Measurements from ENCODE around the gene B3GALT6. TPM values are rescaled to one million over a fixed set of nuclear protein-coding genes. Genes with fewer than 3 reads are reported as not detected.
"Not testable (repeated sequence)": the region's sequence is repeated elsewhere in the genome, so short reads cannot be mapped to it uniquely, and the experiment has no call there.

B3GALT6 gene
- 32.4 and 33.4 TPM in 2 replicates for total RNA-seq (2014; rRNA removed; shearing (Covaris generic))

- DNase-seq = no peak
- H3K4me3 ChIP-seq = peak within 1 kb of the TSS; percentile 94
- H3K27me3 ChIP-seq = peaks cover 1% of the 10 kb centered on the region; the same call in 1 of the 2 replicates
- peaks cover 13% of the 10 kb centered on the region for H3K4me1 ChIP-seq
- H3K36me3 ChIP-seq = peaks cover 16% of the 10 kb centered on the region
- H3K9me3 ChIP-seq (replicated peaks) = no peaks in the 10 kb centered on the region
- H3K27ac ChIP-seq = peak within 1 kb of the TSS; percentile 69
Measured at GRCh38 chr1:1232208-1232795, at the start of gene B3GALT6. Gene B3GALT6 (plus strand): TSS chr1:1232237. CDS start chr1:1232279, 42 bp downstream.

DNA sequence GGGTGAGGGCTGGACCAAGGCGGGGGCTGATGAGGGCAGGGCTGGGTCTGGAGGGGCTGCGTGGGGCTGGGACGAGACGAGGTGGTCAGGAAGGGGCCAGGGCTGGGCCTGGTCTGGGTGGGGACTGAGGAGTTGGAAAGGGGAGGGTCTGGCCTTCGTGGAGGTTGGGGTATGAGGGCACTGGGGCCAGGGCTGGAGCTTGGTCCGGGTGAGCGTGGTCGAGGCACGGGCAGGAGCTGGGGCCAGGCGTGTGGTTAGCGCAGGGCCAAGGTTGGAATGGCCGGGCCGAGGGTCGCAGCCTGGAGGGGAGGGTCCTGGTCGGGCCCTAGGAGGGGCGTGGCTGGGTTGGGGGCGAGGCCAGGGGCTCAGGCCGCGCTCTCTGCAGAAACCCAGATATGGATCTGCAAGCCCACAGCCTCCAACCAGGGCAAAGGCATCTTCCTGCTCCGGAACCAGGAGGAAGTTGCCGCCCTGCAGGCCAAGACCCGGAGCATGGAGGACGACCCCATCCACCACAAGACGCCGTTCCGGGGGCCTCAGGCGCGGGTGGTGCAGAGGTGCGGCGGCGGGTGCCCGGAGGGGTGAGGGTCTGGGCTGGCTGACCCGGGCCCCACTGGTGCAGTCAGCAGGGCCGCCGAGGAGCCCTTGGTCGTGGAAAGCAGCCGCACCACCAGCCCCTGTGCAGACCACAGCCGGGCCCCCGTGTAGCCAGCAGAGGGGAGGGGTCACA, 49.4 kb upstream of the B3GALT6 start:
- H3K36me3 ChIP-seq = no peaks in the 10 kb centered on the region
- no peak for DNase-seq
- no peaks in the 10 kb centered on the region for H3K9me3 ChIP-seq (replicated peaks)
- H3K4me1 ChIP-seq = peaks cover 39% of the 10 kb centered on the region
- H3K4me3 ChIP-seq = no peak overlapping the region
- H3K27ac ChIP-seq = no peak overlapping the region
- H3K27me3 ChIP-seq = peaks cover 27% of the 10 kb centered on the region

GRCh38 chr1:1183221-1183747, 48.8 kb upstream of the B3GALT6 start:
- H3K4me1 ChIP-seq = peaks cover 39% of the 10 kb centered on the region
- DNase-seq = no peak

DNA sequence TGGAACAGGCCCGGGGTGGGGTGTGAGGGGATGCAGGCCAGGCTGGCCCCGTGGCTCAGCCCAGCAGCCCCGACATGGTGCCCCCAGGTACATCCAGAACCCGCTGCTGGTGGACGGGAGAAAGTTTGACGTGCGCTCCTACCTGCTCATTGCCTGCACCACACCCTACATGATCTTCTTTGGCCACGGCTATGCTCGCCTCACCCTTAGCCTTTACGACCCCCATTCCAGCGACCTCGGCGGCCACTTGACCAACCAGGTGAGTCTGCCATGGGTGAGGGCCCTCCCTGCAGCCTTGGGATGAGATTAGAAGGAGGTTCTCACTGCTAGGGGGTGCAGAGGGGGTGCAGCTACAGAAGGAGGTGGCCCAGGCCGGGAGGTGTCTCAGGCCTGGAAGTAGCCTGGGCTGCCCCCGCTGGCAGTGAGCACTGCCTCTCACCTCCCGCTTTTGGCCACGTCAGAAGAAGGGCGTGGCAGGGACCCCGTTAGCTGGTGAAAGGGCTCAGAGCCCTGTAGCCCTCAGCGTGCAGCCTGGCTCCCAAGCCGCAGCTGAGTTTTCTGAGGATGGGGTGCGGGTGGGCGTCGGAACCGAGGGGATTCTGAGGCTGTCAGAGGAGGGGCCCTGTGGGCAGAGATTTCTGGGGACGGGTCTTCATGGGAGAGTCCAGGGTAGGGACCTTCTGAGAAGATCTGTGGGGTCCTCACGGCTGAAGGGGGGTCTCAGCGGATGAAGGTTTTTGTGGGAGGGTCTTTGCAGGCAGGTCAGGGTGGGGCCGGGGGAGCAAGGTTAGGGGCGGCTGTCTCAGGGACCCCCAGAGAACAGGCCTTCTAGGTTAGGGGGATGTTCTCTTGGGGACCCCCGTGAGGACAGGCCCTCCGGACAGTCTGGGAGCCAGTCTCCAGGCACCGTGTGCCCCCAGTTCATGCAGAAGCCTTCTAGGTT, 47.9 kb upstream of the B3GALT6 start:
- Histone ChIP-seq H3K27ac (no peak overlapping the region), H3K27me3 (peaks cover 13% of the 10 kb centered on the region), H3K9me3 (replicated peaks) (no peaks in the 10 kb centered on the region), H3K36me3 (no peaks in the 10 kb centered on the region), H3K4me3 (no peak overlapping the region), H3K4me1 (peaks cover 35% of the 10 kb centered on the region)
- no peak for DNase-seq

More at GRCh38 chr1:1183221-1183747, 48.8 kb upstream of the B3GALT6 start:
- Histone ChIP-seq H3K9me3 (replicated peaks) (no peaks in the 10 kb centered on the region), H3K27me3 (peaks cover 21% of the 10 kb centered on the region), H3K4me3 (no peak overlapping the region), H3K36me3 (no peaks in the 10 kb centered on the region), H3K27ac (no peak overlapping the region)

- no peaks in the 10 kb centered on the region for H3K9me3 ChIP-seq (replicated peaks)
- no peak overlapping the region for H3K4me3 ChIP-seq
- no peaks in the 10 kb centered on the region for H3K36me3 ChIP-seq
- peak; percentile 55 to 71 for DNase-seq
- 0 out of 2 replicates have a peak, but pooled peaks cover 2% of the 10 kb centered on the region for H3K27me3 ChIP-seq
- H3K4me1 ChIP-seq = peaks cover 25% of the 10 kb centered on the region
- H3K27ac ChIP-seq = no peak overlapping the region
Measured at GRCh38 chr1:1185101-1185765, 46.8 kb upstream of the B3GALT6 start.

DNA sequence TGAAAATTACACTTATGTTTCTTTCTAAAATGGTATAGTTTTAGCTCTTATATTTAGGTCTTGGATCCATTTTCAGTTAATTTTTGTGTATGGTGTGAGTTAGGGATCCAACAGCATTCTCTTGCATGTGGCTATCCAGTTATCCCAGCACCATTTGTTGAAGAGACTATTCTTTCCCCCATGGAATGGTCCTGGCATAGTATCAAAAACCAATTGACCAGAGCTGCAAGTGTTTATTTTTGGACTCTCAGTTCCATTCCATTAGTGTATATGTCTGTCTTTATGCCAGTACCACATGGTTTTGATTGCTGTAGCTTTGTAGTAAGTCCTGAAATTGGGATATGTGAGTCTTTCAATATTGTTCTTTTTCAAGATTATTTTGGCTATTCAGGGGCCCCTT, 44.1 kb upstream of the B3GALT6 start:
- Histone ChIP-seq H3K4me1 (peaks cover 8% of the 10 kb centered on the region; the same call in 1 of the 2 replicates), H3K27ac (no peak overlapping the region), H3K36me3 (no peaks in the 10 kb centered on the region), H3K4me3 (no peak overlapping the region), H3K27me3 (no peaks in the 10 kb centered on the region), H3K9me3 (replicated peaks) (peaks cover 11% of the 10 kb centered on the region)
- DNase-seq = no peak

DNA sequence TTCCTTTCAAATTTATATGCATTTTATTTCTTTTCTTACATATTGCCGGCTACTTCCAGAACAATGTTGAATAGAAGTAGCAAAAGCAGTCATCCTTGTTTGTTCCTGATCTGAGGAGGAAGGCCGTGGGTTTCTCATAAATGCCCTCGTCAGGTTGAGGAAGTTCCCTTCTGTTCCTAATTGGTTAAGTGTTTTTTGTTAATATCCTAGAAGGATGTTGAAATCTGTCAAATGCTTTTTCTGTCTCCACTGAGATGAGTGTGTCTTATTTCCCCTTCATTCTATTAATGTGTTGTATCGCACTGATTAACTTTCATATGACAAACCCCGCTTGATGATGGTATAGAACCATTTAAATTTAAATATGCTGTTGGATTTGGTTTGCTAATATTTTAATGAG, 42.9 kb upstream of the B3GALT6 start:
- peaks cover 8% of the 10 kb centered on the region; the same call in 1 of the 2 replicates for H3K4me1 ChIP-seq
- no peak for DNase-seq
- no peak overlapping the region for H3K4me3 ChIP-seq
- peaks cover 11% of the 10 kb centered on the region for H3K9me3 ChIP-seq (replicated peaks)
- no peaks in the 10 kb centered on the region for H3K27me3 ChIP-seq
- no peaks in the 10 kb centered on the region for H3K36me3 ChIP-seq
- no peak overlapping the region for H3K27ac ChIP-seq

- no peaks in the 10 kb centered on the region for H3K4me1 ChIP-seq
- no peaks in the 10 kb centered on the region for H3K36me3 ChIP-seq
- DNase-seq = no peak
- H3K4me3 ChIP-seq = no peak overlapping the region
- peaks cover 19% of the 10 kb centered on the region for H3K9me3 ChIP-seq (replicated peaks)
- no peak overlapping the region for H3K27ac ChIP-seq
- H3K27me3 ChIP-seq = no peaks in the 10 kb centered on the region
Measured at GRCh38 chr1:1191734-1192133, 40.3 kb upstream of the B3GALT6 start.

DNA sequence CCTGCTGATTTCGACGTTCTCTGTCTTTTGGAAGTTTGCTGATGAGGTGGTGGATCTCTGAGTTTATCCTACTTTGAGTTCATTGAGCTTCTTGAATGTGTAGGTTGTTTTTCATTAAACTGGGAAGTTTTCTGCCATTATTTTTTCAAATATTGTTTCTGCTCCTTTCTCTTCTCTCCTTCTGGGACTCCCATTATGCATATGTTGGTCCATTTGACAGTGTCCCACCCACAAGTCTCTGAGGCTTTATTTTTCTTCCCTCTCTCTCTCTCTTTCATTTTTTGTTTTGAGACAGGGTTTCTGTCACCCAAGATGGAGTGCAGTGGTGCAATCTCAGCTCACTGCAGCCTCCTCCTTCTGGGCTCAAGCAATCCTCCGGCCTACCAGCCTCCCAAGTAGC, 37.3 kb upstream of the B3GALT6 start:
- H3K27me3 ChIP-seq = no peaks in the 10 kb centered on the region
- H3K4me1 ChIP-seq = peaks cover 2% of the 10 kb centered on the region; the same call in 1 of the 2 replicates

GRCh38 chr1:1195726-1196125, 36.3 kb upstream of the B3GALT6 start:
- DNase-seq, H3K4me3 ChIP-seq: not testable (repeated sequence)

More for the DNA sequence above, 37.3 kb upstream of the B3GALT6 start:
- Histone ChIP-seq H3K4me3 (no peak overlapping the region), H3K9me3 (replicated peaks) (peaks cover 19% of the 10 kb centered on the region), H3K36me3 (no peaks in the 10 kb centered on the region), H3K27ac (no peak overlapping the region)
- no peak for DNase-seq

DNA sequence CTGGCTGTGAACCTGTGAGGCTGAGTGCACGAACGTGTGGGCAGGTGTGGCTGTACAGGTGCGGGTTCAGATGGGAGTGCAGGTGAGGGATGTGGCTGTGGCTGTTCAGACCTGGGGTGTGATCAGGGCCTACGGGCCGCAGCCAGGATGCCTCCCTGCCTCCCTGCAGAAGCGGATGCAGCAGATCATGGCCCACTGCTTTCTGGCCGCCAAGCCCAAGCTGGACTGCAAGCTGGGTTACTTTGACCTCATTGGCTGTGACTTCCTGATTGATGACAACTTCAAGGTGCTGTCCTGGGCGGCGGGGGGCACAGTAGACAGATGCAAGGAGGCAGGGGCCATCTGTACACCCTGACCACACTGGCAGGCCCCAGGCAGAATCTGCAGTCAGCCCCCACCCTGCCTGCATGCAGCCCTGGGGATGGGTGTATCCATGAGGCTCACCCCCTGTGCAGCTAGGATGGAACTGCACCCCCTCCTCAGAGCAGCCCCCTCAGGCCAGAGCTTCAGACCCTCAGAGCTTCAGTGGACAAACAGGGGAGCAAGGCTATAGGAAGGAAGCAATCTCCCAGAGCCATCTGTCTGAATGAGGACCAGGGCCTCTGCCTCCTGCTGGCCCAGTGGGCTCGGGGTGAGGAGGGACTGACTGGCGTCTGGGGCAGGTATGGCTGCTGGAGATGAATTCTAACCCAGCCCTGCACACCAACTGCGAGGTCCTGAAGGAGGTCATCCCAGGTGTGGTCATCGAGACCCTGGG, 35.4 kb upstream of the B3GALT6 start:
- H3K36me3 ChIP-seq = no peaks in the 10 kb centered on the region
- H3K4me1 ChIP-seq = peaks cover 10% of the 10 kb centered on the region
- no peak for DNase-seq
- H3K4me3 ChIP-seq = no peak overlapping the region
- peaks cover 6% of the 10 kb centered on the region for H3K27me3 ChIP-seq
- peaks cover 14% of the 10 kb centered on the region for H3K9me3 ChIP-seq (replicated peaks)
- no peak overlapping the region for H3K27ac ChIP-seq

More at GRCh38 chr1:1195726-1196125, 36.3 kb upstream of the B3GALT6 start:
- not testable (repeated sequence) for H3K36me3 ChIP-seq, H3K4me1 ChIP-seq, H3K27me3 ChIP-seq, H3K27ac ChIP-seq
- H3K9me3 ChIP-seq (replicated peaks) = peaks cover 19% of the 10 kb centered on the region

- H3K4me3 ChIP-seq = no peak overlapping the region
- DNase-seq = no peak
- peaks cover 10% of the 10 kb centered on the region for H3K9me3 ChIP-seq (replicated peaks)
- H3K4me1 ChIP-seq = peaks cover 10% of the 10 kb centered on the region
- no peak overlapping the region for H3K27ac ChIP-seq
- peaks cover 6% of the 10 kb centered on the region for H3K27me3 ChIP-seq
- H3K36me3 ChIP-seq = no peaks in the 10 kb centered on the region
Measured at GRCh38 chr1:1197188-1197500, 34.9 kb upstream of the B3GALT6 start.

DNA sequence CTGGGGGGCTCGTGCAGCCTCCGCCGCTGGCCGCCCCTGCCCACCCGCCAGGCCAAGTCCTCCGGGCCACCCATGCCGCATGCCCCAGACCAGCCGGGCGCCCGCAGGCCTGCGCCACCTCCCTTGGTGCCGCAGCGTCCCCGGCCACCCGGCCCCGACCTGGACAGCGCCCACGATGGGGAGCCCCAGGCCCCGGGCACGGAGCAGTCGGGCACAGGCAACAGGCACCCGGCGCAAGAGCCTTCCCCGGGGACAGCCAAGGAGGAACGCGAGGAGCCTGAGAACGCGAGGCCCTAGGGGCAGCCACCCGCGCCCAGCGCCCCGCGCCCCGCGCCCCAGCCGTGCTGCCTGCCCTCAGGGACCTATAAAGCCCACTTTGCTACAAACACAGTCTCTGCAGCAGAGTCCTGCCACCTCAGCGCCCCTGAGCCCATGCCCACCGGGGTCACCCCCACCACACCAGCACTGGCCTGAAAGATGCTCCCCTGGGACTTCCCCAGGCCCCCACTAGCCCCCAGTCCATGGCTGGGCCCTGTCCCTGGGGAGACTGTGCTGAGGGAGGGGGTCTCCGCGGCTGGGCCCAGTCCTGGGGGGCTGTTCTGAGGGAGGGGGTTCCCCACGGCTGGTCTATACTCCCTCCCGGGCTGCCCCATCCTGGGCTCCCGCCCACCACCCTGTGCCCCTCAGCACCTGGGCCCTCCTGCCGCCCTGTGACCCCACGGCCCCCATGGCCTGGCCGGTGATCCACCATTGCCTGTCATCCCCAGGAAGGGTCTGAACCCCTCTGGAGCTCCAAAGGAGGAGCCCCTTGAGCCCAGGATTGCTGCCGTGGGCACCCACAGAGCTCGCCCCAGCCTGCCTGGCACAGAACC, 34.2 kb upstream of the B3GALT6 start:
- no peak overlapping the region for H3K27ac ChIP-seq
- H3K9me3 ChIP-seq (replicated peaks) = peaks cover 8% of the 10 kb centered on the region
- H3K4me3 ChIP-seq = no peak overlapping the region
- DNase-seq = no peak
- H3K4me1 ChIP-seq = peaks cover 10% of the 10 kb centered on the region
- no peaks in the 10 kb centered on the region for H3K36me3 ChIP-seq
- H3K27me3 ChIP-seq = peaks cover 6% of the 10 kb centered on the region
